SK-N-SH treated with all-trans-retinoic acid at 6 μM for 48 hours (cell line): ENCODE data around the gene SPOCK1.

Source experiments
- CREB5 ChIP-seq: fragments of 250-450 bp; sonication (Bioruptor Pico); IDR thresholded peaks from 2 replicates; pipeline ENCODE4 v1.5.1; 2020; ENCODE audit warnings: low read depth, mild to moderate bottlenecking, moderate library complexity
- CSDC2 ChIP-seq: fragments of 250-450 bp; sonication (Bioruptor Pico); IDR thresholded peaks from 2 replicates; pipeline ENCODE4 v1.5.0; 2020; ENCODE audit warnings: mild to moderate bottlenecking, moderate library complexity
- ESRRG ChIP-seq: fragments of 250-450 bp; sonication (Bioruptor Pico); IDR thresholded peaks from 2 replicates; pipeline ENCODE4 v1.6.1; 2021; ENCODE audit warnings: mild to moderate bottlenecking
- OSR1 ChIP-seq: fragments of 250-450 bp; sonication (Bioruptor Pico); IDR thresholded peaks from 2 replicates; pipeline ENCODE4 v1.8.0; 2022; ENCODE audit warnings: moderate library complexity, mild to moderate bottlenecking, inconsistent platforms
- PATZ1 ChIP-seq: fragments of 250-450 bp; sonication (Bioruptor Pico); IDR thresholded peaks from 2 replicates; pipeline ENCODE4 v1.8.0; 2020; ENCODE audit warnings: mild to moderate bottlenecking, moderate library complexity, borderline replicate concordance
- POU6F1 ChIP-seq: fragments of 250-450 bp; sonication (Bioruptor Pico); IDR thresholded peaks from 2 replicates; pipeline ENCODE4 v1.8.0; 2021; ENCODE audit warnings: low read depth, mild to moderate bottlenecking, moderate library complexity, borderline replicate concordance
- ZFP3 ChIP-seq: fragments of 250-450 bp; sonication (Bioruptor Pico); IDR thresholded peaks from 2 replicates; pipeline ENCODE4 v1.5.0; 2020; ENCODE audit warnings: mild to moderate bottlenecking, moderate library complexity
- ZFP30 ChIP-seq: fragments of 450-650 bp; formaldehyde crosslinking; IDR thresholded peaks from 2 replicates; pipeline ENCODE4 v1.5.0; 2022; ENCODE audit warnings: mild to moderate bottlenecking, moderate library complexity
- ZNF565 ChIP-seq: fragments of 450-650 bp; formaldehyde crosslinking; conservative IDR thresholded peaks from 2 replicates; pipeline ENCODE4 v1.5.0; 2020; ENCODE audit warnings: low read depth, mild to moderate bottlenecking, moderate library complexity
- ZNF8 ChIP-seq: fragments of 450-650 bp; formaldehyde crosslinking; IDR thresholded peaks from 2 replicates; pipeline ENCODE4 v1.5.0; 2020; ENCODE audit warnings: mild to moderate bottlenecking, moderate library complexity

GRCh38 chr5:137188566-137188965 is 310.6 kb downstream of the SPOCK1 start:
- TF ChIP-seq CREB5 (no peak), CSDC2 (CRISPR knock-in tag) (no peak), ZNF8 (CRISPR knock-in tag) (no peak), ZFP3 (CRISPR knock-in tag) (no peak), OSR1 (no peak), ZFP30 (CRISPR knock-in tag) (no peak), ESRRG (CRISPR knock-in tag) (no peak), ZNF565 (CRISPR knock-in tag) (no peak), PATZ1 (CRISPR knock-in tag) (no peak), POU6F1 (no peak)
